Hematopoietic multipotent progenitor cell treated with erythropoietin and hydrocortisone succinate and interleukin-3 and kit ligand, for 15 days (in vitro differentiated cells): ENCODE data around the gene TRIM17.

ENCODE experiments used
- DNase-seq: peaks from one replicate; pipeline ENCODE4 v3.0.0-alpha.2; 2015; ENCODE audit warnings: low spot score

The TRIM17 gene

DNA sequence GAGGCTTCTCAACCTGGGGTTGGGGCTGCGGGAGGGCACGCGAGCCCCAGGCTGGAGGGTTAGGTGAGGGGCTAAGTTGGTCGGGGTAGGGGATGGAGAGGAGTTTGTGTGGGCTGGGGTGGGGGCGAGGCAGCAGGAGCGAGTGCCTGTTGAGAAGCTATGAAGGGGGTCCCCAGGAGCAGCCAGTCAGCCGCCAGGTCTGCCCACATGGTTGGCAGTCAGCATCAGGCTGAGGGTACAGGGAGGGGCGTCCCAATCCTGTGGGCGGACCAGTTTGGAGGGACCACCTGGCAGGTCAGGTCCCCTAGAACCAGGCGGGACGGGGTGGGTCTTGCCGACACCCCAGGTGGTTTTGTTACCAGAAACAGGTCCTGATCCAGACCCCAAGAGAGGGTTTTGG lies 400 bp upstream of the TRIM17 start:
- no peak for DNase-seq

- no peak for DNase-seq
These were observed 826 bp downstream of the TRIM17 start for GRCh38 chr1:228415853-228416216.

DNA sequence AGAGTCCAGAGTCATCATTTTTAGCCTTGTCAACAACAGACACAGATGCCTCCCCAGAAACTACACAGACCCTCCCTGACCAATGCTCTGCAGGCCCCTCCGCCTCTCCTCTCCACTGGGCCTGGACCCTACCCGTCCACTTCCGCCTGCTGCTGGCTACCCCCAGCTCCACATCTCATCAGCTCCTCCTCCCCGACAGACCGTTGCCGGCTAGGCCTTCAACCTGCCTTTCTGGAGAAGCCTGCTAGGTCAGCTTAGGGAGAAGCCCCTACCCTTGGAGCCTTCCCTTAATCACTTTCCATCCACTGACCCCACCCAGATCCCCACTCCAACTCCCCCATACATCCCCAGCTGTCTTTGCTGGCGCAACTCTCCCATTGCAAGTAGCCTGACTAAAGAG lies 1.4 kb downstream of the TRIM17 start:
- DNase-seq: no peak

GRCh38 chr1:228414511-228415211 lies 2.0 kb downstream of the TRIM17 start:
- no peak for DNase-seq

DNA sequence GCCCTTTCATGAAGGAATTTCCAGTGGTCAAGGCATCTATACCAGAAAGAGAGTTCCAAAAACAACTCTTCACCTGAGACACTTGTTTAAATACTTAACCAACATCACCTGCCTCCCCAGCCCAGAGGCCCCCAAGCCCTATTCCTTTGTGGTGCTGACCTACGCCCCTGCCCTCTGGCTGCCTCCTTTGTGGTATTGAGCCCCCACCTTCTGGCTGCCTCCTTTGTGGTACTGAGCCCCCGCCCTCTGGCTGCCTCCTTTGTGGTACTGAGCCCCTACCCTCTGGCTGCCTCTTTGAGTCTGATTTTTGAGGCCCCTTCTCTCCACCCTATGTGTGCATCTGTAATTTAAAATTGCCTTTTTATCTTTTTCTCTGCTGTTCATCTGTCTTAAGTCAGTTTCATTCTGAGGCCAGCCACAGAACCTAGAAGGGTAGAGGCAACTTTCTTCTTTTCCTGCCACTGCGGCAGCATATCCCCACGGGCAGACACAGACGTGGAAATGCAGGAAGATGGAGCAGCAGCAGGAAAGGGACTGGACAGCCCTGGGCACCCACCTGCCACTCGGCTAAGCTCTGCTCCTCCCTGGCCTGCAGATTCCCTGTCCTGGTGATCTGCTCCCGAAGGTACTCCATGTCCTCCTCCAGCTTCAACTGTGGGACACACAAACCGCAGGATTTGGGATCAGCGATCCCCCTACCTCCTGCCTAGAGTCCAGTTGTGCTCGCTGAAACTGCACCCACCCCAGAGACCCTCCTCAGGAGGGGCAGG lies 3.2 kb downstream of the TRIM17 start:
- no peak for DNase-seq

DNA sequence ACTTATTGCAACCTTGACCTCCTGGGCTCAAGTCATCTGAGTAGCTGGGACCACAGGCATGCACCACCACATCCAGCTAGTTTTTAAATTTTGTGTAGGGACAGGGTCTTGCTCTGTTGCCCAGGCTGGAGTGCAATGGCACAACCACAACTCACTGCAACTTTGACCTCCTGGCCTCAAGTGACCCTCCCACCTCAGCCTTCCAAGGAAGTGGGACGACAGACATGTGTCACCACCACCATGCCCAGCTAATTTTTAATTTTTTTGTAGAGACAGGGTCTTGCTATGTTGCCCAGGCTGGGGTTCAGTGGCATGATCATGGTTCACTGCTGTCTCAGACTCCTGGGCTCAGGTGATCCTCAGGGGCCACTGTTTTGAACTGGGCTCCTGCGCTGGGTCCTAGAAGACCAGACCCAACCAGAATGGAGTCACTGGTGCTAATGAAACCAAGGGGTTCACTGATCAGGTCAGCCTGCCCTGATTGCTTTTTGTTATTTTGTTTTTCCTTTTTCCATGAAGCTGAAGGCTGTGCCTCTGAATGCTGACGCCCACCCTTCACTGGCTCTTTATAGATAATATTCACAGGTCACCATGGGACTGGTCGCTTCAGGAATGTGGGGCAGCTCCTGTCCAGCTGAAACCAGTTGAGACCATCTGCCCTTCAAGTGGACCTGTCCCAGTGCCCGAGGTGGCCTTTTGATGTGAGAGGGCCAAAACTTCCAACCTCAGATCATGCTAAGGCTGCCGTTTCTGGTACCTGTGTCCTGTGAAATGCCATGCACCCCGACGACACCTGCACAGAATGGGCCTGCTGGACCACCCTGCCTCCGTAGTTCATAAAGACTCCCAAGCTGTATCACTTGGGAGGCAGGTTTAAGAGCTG lies 4.9 kb downstream of the TRIM17 start:
- no peak for DNase-seq

GRCh38 chr1:228411121-228411520 lies 5.5 kb downstream of the TRIM17 start:
- no peak for DNase-seq

- DNase-seq: no peak
These were observed 6.0 kb downstream of the TRIM17 start for GRCh38 chr1:228410671-228411070.

- DNase-seq: no peak
These were observed 6.6 kb downstream of the TRIM17 start for GRCh38 chr1:228410015-228410414.

GRCh38 chr1:228408869-228409805 lies 7.5 kb downstream of the TRIM17 start:
- DNase-seq: no peak

DNA sequence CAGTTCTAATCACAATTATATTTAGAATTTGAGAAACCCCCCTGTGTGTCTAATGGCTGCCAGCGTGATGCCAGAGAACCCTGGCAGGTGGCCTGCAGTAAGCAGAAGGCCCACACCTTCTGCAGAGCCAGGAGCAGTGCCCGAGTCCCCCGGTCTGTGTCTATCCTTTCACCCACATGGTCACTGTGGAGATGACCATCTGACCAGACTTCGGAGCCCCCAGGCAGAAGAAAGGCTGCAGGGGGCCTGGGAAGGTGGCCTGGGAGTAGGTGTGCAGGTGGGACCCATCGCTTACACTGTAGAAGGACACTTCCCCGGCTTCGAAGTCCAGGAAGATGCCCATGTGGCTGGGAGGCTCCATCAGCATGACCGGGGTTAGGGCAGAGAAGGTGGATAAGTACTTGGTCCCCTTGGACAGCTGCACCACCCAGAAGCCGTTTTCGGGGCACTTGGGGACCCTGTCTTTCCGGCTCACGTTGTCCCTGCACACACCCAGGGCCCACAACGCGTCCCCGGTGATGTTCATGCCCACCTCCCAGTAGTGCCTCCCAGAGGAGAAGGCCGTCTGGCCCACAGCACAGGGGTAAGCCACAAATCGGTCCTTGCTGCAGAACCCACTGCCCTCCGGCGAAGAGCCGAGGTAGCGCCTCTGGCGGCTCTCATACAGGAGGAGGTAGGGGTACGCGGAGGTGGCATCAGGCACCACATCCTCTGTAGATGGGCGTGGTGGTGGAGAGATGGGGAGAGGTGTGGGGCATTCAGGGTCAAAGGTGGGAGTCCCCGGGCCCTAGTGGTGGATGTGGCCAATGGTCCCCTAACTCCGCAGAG lies 8.4 kb downstream of the TRIM17 start:
- no peak for DNase-seq

DNA sequence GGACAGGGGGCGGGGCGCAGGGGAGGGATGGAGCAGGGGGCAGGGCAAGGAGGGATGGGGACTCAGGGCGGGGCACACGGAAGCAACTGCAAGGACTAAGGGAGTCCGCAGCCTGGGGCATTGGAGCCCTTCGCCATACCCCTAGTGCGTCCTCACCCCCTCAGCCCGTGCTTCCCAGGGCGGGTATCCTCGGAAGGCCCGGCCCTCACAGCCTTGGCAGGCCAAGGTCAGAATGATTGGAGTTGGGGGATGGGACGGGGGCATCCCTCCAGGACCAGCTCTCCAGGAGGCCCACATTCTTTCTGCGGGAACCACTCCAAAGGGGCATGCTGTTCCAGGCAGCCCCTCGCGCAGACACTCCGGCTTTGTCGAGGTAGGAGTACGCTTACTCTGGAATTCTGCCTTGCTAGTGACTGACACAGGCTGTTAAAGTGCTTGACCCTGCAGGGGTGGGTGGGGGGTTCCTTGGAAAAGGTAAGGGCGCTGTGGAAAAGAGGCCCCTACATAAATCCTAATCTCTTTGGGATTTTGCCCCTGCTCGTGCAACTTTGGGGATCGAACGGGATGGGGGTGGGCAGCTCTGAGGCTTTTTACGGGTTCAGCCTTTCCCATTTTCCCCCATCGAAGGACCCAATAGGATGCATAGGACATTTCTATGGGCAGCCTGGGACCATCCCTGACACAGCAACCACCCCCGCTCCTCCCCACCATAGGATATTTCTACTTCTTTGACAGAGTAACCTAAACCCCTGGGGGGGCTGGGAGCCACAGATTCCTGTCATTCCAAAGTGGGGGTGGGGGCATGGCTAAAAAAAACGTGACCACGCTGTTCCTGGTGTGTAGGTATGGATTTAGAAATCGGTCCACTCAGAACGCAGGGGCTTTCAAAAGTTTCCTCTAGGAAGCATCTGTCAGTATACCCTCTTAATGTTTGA lies 9.3 kb downstream of the TRIM17 start:
- DNase-seq: no peak

DNA sequence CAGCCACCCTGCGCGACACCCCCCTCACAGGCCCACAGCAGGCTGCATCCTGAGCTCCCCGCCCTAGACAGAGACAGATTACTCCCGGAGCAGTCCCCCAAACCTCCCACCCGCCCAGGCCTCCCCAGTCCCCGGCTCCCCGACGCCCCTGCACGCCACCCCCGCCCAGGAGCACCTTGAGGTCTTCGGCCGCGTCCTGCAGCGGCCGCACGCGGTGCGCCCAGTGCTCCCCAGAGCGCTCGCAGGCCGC lies 10.8 kb downstream of the TRIM17 start:
- no peak for DNase-seq

GRCh38 chr1:228405200-228405978 lies 11.3 kb downstream of the TRIM17 start:
- no peak for DNase-seq

- DNase-seq: no peak
These were observed 12.4 kb downstream of the TRIM17 start for GRCh38 chr1:228404107-228404720.

GRCh38 chr1:228403231-228403631 lies 13.4 kb downstream of the TRIM17 start:
- DNase-seq: peak; percentile 37

- no peak for DNase-seq
These were observed 14.0 kb downstream of the TRIM17 start for GRCh38 chr1:228402641-228403025.

DNA sequence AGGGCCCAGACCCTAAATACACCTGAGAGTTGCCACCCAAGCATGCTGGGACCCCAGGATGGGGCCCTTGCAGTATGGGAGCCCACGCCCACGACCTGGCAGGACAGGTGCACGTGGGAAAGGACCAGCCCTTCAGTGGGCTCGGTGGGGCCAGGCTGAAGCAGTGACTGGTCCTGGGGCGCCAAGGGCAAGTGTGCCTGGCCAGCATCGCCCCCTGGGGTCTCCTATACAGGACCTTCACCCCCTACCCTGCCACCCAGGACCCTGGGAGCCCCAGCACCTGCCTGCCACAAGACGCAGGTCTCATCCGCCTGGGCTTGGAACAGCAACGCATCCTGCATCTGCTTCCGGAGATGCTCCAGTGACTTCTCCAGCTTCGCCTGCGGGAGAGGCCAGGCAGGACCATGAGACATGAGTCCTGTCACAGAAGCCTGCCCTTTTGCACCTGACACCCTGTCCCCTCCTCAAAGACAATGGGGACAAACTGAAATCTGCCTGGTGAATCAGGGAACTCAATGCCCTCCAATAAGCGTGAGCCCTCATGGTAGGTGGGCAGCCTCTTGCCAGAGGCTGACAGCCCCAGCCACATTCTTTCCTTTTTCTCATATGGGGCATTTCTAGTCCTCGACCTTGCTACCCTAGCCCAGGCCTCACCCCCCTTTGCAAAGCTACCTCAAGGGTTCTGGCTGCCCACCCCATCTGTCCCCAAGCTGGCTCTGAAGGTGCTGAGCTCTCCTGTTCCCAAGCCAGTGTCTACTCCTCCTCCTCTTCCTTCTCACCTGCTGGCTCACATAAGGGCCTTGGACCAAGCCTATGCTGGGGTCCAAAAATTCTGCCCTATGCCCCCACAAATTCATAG lies 14.7 kb downstream of the TRIM17 start:
- no peak for DNase-seq
